ENCODE results near the gene B3GNT9.
A peak's percentile ranks its signal among the peaks of the same experiment; 100 is the strongest.

The B3GNT9 gene

DNA sequence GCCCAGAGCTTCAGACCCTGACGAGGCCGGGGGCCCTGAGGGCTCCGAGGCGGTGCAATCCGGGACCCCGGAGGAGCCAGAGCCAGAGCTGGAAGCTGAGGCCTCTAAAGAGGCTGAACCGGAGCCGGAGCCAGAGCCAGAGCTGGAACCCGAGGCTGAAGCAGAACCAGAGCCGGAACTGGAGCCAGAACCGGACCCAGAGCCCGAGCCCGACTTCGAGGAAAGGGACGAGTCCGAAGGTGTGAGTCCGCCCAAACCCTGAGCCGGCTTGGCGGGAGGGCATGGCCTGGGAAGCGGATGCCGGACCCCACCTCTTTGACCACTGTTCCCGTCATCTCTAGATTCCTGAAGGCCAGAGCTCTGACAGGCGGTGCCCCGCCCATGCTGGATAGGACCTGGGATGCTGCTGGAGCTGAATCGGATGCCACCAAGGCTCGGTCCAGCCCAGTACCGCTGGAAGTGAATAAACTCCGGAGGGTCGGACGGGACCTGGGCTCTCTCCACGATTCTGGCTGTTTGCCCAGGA is 24.0 kb upstream of the B3GNT9 start:
- Histone ChIP-seq H3K79me2 (ENCODE audit: low read length) (peaks cover 9% of the 10 kb centered on the region), H3K9me3 (replicated peaks; ENCODE audit: insufficient read depth, low read length) (no peaks in the 10 kb centered on the region), H3K4me2 (ENCODE audit: low read depth, low read length) (peak overlapping the region; percentile 97), H3K4me3 (ENCODE audit: low read length) (peak overlapping the region; percentile 68), H3K4me1 (ENCODE audit: low read length) (peaks cover 29% of the 10 kb centered on the region), H3K36me3 (replicated peaks; ENCODE audit: insufficient read depth, low read length) (no peaks in the 10 kb centered on the region), H3K9ac (ENCODE audit: low read length) (peak overlapping the region; percentile 62; the same call in 1 of the 2 replicates), H3K27ac (ENCODE audit: low read length) (peak overlapping the region; percentile 68; the same call in 1 of the 2 replicates), H3K27me3 (replicated peaks; ENCODE audit: insufficient read depth, low read length) (no peaks in the 10 kb centered on the region), H3K9me2 (replicated peaks; ENCODE audit: insufficient read depth, low read length) (no peaks in the 10 kb centered on the region), H3F3A (ENCODE audit: insufficient read depth, low read length) (peaks cover 48% of the 10 kb centered on the region), H4K20me1 (ENCODE audit: insufficient read depth, low read length) (no peaks in the 10 kb centered on the region), H2AFZ (ENCODE audit: low read length) (peak overlapping the region; percentile 57; the same call in 1 of the 2 replicates)
- no peak for DNase-seq
- no peak for TF ChIP-seq CTCF (IDR thresholded peaks at IDR 0.05; ENCODE audit: low read length)
- TF ChIP-seq EZH2 (optimal IDR thresholded peaks at IDR 0.05; ENCODE audit: low read depth, low read length) = no peak
- no peak for TF ChIP-seq EZH2phosphoT487 (IDR thresholded peaks at IDR 0.05; ENCODE audit: low read length)

GRCh38 chr16:67173808-67174705 is 23.3 kb upstream of the B3GNT9 start:
- no peaks in the 10 kb centered on the region for H3K9me2 ChIP-seq (replicated peaks; ENCODE audit: insufficient read depth, low read length)
- peak overlapping the region; percentile 97 for H3K4me2 ChIP-seq (ENCODE audit: low read depth, low read length)
- no peaks in the 10 kb centered on the region for H3K9me3 ChIP-seq (replicated peaks; ENCODE audit: insufficient read depth, low read length)
- H3F3A ChIP-seq (ENCODE audit: insufficient read depth, low read length) = peaks cover 49% of the 10 kb centered on the region
- H4K20me1 ChIP-seq (ENCODE audit: insufficient read depth, low read length) = no peaks in the 10 kb centered on the region
- H3K36me3 ChIP-seq (replicated peaks; ENCODE audit: insufficient read depth, low read length) = no peaks in the 10 kb centered on the region
- no peak for TF ChIP-seq EZH2 (optimal IDR thresholded peaks at IDR 0.05; ENCODE audit: low read depth, low read length)
- TF ChIP-seq CTCF (IDR thresholded peaks at IDR 0.05; ENCODE audit: low read length) = peak; percentile 36
- no peak for TF ChIP-seq EZH2phosphoT487 (IDR thresholded peaks at IDR 0.05; ENCODE audit: low read length)
- H3K79me2 ChIP-seq (ENCODE audit: low read length) = peaks cover 9% of the 10 kb centered on the region
- peak overlapping the region; percentile 57 for H2AFZ ChIP-seq (ENCODE audit: low read length)
- peak; percentile 94 for DNase-seq
- peak overlapping the region; percentile 68 for H3K4me3 ChIP-seq (ENCODE audit: low read length)
- H3K27me3 ChIP-seq (replicated peaks; ENCODE audit: insufficient read depth, low read length) = no peaks in the 10 kb centered on the region
- H3K27ac ChIP-seq (ENCODE audit: low read length) = peak overlapping the region; percentile 68; the same call in 1 of the 2 replicates
- peaks cover 35% of the 10 kb centered on the region for H3K4me1 ChIP-seq (ENCODE audit: low read length)
- H3K9ac ChIP-seq (ENCODE audit: low read length) = peak overlapping the region; percentile 62

DNA sequence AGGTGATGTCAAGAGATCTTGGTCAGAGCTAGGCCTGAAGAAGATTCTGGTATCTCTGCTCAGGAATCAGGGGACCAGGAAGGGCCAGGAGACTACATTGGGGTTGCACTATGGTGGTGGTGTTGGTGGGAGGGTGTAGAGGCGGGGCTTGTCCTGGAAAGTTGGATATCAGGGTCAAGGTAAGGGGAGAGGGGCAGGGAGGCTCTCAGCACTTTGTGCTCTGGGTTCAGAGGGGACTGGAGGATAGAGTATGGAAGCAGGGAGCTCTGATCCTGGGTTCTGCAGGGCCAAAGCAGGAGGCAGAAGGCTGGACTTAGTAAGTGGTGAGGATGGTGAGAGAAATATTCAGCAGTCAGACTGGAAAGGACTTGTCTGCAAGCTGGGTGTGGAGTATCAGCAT is 22.5 kb upstream of the B3GNT9 start:
- peaks cover 9% of the 10 kb centered on the region for H3K79me2 ChIP-seq (ENCODE audit: low read length)
- no peaks in the 10 kb centered on the region for H3K9me3 ChIP-seq (replicated peaks; ENCODE audit: insufficient read depth, low read length)
- H3K27me3 ChIP-seq (replicated peaks; ENCODE audit: insufficient read depth, low read length) = no peaks in the 10 kb centered on the region
- peaks cover 49% of the 10 kb centered on the region for H3F3A ChIP-seq (ENCODE audit: insufficient read depth, low read length)
- H3K4me3 ChIP-seq (ENCODE audit: low read length) = peak overlapping the region; percentile 68
- H3K9ac ChIP-seq (ENCODE audit: low read length) = peak overlapping the region; percentile 62
- H3K9me2 ChIP-seq (replicated peaks; ENCODE audit: insufficient read depth, low read length) = no peaks in the 10 kb centered on the region
- peak overlapping the region; percentile 97 for H3K4me2 ChIP-seq (ENCODE audit: low read depth, low read length)
- no peak for DNase-seq
- H3K27ac ChIP-seq (ENCODE audit: low read length) = peak overlapping the region; percentile 68; the same call in 1 of the 2 replicates
- peaks cover 32% of the 10 kb centered on the region for H3K4me1 ChIP-seq (ENCODE audit: low read length)
- H4K20me1 ChIP-seq (ENCODE audit: insufficient read depth, low read length) = no peaks in the 10 kb centered on the region
- no peaks in the 10 kb centered on the region for H3K36me3 ChIP-seq (replicated peaks; ENCODE audit: insufficient read depth, low read length)
- no peak for TF ChIP-seq EZH2 (optimal IDR thresholded peaks at IDR 0.05; ENCODE audit: low read depth, low read length)
- TF ChIP-seq EZH2phosphoT487 (IDR thresholded peaks at IDR 0.05; ENCODE audit: low read length) = no peak
- no peak for TF ChIP-seq CTCF (IDR thresholded peaks at IDR 0.05; ENCODE audit: low read length)
- peak overlapping the region; percentile 57 for H2AFZ ChIP-seq (ENCODE audit: low read length)
